Heart left ventricle (tissue), 13 donors: ENCODE results near the gene C4orf54.

Source experiments
- CTCF ChIP-seq, 12 donors: fragments of 200-600 bp; sonication (generic) in 4 of 12; IDR thresholded peaks; one replicate each; pipeline versions ENCODE4 v1.5.0 to v1.8.0; 2018 to 2022; ENCODE audit warnings: antibody characterized with exemption in 12 of 12, mild to moderate bottlenecking in 5 of 12
- POLR2A ChIP-seq, 2 donors: fragments of 450-650 bp; IDR thresholded peaks; one replicate each; pipeline ENCODE4 v1.6.1; 2017; ENCODE audit warnings: antibody characterized with exemption in 2 of 2, mild to moderate bottlenecking in 2 of 2, moderate library complexity in 2 of 2
- donor health status: ischemic (EF 13 %, LVEDD 7.1; RV severe dilation, severe dysfunction).
- donor health status: DM: no; HTN: yes; CAD: no.
- donor health status: DM: no; HTN: no; CAD: no.
- donor health status: ischemic (EF 25% LVEDD 6.9; RV normal size, moderate dysfunction).
- donor health status: ischemic (EF 25% LVEDD 5.7; RV mildly dilated, moderate dysfunction).
- donor health status: ischemic (EF 35%, LVEDD 5.7; RV mildly dilated, moderate dysfunction).
- donor health status: nonischemic (EF 11% LVEDD 7.7; RV severe dilation, severe dysfunction).
- donor health status: DM: yes; HTN: yes; CAD: no.
- donor health status: PGD.
- donor health status: ischemic (EF 29% LVEDD 5.4; RV normal size, mild dysfunction).
- donor health status: nonischemic (EF 23%, LVEDD 6.1; RV moderate dilation, normal function).

GRCh38 chr4:99612281-99612680 lies 45.3 kb downstream of the C4orf54 start:
- TF ChIP-seq CTCF (IDR thresholded peaks at IDR 0.05) (no peak), POLR2A (IDR thresholded peaks at IDR 0.05) (no peak)
